ENCODE data around the gene WDR88.
"Not testable (repeated sequence)": the region's sequence is repeated elsewhere in the genome, so short reads cannot be mapped to it uniquely, and the experiment has no call there.

Gene WDR88

GRCh38 chr19:33171222-33171795 lies 39.4 kb downstream of the WDR88 start:
- DNase-seq (ENCODE audit: low spot score), result no peak

DNA sequence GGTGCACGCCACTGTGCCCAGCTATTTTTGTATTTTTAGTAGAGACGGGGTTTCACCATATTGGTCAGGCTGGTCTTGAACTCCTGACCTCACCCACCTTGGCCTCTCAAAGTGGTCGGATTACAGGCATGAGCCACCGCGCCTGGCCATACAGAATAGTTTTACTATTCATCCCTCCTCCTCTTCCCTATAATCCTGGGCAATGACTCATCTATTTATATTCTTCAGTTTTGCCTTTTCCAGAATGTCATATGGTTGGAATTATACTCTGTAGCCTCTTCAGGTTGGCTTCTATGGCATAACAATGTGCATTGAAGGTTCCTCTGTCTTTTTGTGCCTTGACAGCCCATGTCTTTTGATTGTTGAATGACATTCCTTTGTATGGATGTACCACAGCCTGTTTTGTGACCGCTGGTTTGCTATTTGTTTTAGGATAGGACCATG lies 40.0 kb downstream of the WDR88 start:
- DNase-seq (ENCODE audit: low spot score), result no peak

DNA sequence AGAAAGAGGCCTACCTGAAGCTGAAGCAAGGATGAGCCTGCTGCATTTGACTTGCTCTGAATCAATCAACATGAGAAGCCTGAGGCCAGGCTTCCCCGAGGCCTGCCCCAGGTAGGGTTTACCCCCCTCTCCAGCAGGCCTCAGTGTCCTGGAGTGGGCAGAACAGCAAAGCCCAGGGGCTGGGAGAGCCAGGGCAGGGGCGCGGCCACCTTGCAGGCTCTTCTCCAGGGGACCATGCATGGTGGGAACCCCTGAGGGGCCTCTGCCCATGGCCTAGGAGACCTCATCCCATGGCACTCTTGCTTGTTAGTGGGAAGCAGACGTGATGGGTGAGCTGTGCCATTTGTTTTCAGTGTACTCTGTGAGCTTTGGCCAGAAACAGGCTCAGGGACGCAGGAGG lies 42.3 kb downstream of the WDR88 start:
- DNase-seq (ENCODE audit: low spot score), result no peak

DNA sequence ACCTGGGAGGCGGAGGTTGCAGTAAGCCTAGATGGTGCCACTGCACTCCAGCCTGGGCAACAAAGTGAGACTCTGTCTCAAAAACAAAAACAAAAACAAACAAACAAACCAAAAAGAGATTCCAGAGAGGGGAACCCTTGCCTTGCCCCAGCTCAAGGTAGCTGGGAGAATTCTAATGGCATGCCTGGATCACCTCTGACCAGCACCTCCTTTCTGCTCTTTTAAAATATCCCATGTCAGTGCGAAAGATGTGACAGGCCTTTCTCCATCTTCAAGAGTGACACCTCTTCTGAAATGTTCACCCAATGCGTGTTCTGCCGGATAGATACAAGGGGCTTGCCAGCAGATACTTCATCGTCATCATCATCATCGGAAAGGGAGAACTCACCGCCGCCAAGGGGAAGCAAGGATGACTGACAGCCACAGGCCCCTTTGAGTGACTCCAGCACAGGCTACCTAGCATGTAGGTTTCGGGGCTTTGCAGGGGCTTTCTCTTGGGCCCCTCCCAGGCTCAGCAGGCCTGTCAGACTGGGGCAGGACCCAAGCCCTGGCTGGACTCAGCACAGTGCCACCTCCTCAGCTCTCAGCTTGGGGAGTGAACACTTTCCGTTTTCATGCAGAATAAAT lies 43.4 kb downstream of the WDR88 start:
- no peak for DNase-seq (ENCODE audit: low spot score)

DNA sequence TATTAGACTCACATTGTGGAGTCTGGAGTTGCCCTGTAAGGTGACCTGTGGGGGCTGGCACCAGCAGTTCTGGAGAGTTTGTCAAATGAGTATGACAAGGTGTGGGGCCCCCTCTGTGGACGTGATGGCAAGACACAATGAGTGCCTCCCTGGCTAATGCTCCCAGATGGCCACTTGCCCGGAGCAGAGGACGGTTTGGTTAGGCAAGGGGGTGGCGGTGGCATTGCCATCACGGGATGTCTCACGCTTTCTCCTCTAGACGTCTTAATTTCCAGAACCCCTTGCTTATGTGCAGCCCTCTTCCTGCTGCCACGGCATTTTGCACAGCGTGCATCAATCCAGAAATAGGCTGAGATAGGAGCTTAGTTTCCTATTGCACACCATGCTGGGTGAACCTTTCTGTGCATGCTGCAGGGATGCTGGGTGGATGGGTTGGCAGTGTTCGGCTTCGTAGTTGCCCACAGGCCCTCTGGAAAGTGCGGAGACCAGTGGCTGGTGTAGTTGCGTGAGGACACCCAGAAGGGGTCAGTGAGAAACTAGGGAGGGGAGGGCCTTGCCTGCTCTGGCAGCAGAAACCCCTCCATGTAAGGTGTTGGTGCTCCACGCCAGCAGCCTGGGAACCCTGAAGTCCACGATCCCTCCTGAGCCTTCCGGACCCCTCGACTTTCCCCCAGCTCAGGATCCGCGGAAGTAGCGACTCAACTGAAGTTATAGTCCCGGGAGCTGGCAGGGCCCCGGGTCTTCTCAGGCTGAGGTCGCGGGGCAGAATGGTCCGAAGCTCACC lies 44.2 kb downstream of the WDR88 start:
- no peak for DNase-seq (ENCODE audit: low spot score)

DNA sequence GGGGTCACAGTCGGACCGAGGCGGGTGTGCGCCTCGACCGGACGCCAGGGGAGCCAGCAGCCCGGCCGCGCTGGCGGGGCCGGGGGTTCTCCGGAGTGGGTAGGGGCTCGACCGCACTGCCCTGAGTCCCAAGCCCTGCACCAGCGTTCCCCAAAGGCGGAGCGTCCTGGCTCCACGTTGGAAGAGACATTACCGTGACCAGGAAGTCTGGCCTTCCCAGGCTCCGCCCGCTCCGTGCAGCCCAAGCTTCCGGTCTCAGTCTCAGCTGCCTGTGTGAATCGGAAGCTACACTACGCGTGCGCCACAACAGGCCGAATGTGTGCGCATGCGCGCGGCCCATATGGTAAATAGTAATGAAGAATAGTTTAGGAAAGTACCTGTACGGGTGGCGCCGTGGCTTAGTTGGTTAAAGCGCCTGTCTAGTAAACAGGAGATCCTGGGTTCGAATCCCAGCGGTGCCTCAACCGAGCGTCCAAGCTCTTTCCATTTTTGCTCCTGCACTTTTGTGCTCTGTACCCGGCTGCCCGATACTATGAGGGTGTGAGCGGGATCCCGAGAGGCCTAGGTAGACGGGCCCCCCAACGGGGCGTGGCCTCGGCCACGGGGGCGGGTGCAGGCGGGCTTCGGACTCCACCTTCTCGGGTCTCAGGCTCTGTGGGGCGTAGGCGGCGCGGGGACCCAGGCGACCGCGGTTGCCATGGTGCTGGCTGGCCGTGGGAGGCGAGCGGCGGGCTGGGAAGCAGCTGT lies 44.9 kb downstream of the WDR88 start:
- peak; percentile 98 for DNase-seq (ENCODE audit: low spot score)

- no peak for DNase-seq (ENCODE audit: low spot score)
Measured at GRCh38 chr19:33177417-33177979, 45.6 kb downstream of the WDR88 start.

GRCh38 chr19:33186431-33187182 lies 54.7 kb downstream of the WDR88 start:
- DNase-seq (ENCODE audit: low spot score), result no peak

- DNase-seq (ENCODE audit: low spot score), result no peak
Measured at GRCh38 chr19:33187183-33187540, 55.2 kb downstream of the WDR88 start.

DNA sequence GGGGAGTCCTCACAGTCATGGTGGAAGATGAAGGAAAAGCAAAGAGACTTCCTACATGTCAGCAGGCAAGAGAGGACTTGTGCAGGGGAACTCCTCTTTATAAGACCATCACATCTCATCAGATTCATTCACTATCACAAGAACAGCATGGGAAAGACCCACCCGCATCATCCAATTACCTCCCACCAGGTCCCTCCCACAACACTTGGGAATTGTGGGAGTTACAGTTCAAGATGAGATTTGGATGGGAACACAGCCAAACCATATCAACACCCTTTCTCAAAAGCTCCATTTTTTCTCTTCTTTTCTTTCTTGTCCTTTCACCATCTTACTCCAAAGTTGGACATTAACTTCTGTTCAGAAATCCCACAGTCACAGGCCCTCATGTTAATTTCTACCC lies 57.5 kb downstream of the WDR88 start:
- DNase-seq (ENCODE audit: low spot score), result no peak

GRCh38 chr19:33191092-33191491 lies 59.2 kb downstream of the WDR88 start:
- DNase-seq (ENCODE audit: low spot score), result not testable (repeated sequence)

DNA sequence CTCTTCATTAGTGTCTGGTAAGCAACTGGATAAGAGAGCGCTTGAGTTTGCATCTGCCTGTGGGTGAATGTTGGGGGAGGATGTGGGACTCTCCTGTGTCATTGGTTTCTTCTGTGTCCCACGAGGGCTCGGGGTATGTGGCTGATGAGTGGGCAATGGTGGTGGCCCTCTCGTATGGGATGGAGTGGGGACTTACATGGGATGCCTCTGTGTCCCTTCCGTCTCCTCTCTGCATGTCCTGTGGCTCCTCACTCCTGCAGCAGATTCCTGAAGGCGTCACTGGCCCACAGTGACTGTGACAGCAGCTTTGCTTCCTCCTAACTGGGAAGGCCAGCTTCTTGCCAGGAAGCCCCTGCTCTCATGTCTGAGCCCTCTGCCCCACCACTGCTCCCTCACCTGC lies 59.6 kb downstream of the WDR88 start:
- no peak for DNase-seq (ENCODE audit: low spot score)

DNA sequence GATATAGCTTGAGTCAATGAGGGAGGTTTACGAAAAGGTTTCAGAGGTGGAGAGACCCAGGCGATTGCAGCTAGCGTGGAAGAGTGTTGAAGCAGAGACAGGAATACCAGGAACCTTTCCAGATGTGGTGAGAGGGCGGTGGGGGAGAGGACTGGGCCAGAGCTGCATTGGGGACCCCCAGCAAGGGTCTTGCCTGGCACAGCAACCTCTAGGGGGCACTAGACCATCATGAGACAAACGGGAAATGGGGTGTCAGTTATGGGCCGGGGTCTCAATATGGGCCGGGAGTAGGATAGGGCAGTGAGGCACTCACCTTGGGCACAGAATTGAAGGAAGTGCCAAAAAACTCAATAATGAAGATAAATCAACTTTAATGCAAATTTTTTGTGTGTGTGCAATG lies 60.1 kb downstream of the WDR88 start:
- DNase-seq (ENCODE audit: low spot score), result no peak

DNA sequence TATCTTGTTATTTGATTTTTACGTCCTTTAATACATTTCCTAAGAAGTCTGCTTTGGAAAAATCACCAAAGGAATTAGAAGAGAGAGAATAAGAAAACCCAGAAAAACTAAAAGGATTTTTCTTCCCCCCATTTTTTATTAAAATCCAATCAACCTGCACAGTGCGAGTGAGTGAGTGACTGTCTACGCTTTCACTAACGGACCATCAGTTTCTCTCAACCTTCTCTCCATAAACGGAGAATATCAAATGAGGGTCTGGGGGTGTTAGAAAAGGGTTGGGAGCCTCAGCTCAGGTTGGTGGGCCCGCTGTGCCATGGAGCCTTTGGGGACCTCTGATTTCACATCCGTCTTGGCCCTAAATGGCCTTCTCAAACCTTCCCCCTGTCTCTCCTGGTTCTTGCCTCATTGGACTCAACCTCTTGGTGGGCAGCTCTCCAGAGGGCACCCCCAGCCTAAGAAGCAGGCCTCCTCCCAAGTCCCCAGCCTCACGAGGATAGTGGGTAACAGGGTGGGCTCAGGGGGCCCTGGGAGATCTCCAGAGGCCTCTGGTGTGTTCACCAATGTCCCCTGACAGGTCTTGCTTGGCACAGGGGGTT lies 61.5 kb downstream of the WDR88 start:
- DNase-seq (ENCODE audit: low spot score), result peak; percentile 16

DNA sequence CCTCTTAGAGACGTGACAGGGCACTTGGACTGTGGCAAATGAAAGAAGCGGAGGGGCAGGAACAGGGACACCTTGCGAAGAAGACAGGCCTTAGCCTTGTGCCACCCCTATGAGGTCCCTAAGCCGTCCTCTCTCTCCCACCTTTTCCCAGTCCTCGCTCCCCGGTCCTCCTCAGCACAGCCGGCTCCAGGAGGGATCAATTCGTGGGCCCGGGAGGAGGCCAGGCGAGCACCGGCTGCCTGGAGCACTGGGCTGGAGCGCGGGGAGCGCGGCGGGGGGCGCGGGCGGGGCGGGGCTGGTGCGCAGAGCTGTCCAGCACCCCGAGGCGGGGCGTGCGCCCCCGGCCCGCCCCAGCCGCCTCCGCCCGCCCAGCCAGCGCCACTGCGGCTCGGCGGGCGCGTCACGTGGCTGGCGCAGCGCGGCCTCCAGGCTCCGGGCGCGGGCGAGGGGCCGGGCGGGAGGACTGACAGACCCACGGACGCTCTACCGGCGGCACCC lies 62.0 kb downstream of the WDR88 start, which contains the start of gene LRP3:
Gene LRP3, plus strand, starts transcription at position 466 of the 498 bp plus-strand sequence. CDS start 456 bp downstream, outside the sequence.
- DNase-seq (ENCODE audit: low spot score), result peak; percentile 72

- peak; percentile 41 for DNase-seq (ENCODE audit: low spot score)
Measured at GRCh38 chr19:33194532-33194885, 62.6 kb downstream of the WDR88 start.

GRCh38 chr19:33194886-33195644 lies 63.2 kb downstream of the WDR88 start:
- DNase-seq (ENCODE audit: low spot score), result peak; percentile 78

DNA sequence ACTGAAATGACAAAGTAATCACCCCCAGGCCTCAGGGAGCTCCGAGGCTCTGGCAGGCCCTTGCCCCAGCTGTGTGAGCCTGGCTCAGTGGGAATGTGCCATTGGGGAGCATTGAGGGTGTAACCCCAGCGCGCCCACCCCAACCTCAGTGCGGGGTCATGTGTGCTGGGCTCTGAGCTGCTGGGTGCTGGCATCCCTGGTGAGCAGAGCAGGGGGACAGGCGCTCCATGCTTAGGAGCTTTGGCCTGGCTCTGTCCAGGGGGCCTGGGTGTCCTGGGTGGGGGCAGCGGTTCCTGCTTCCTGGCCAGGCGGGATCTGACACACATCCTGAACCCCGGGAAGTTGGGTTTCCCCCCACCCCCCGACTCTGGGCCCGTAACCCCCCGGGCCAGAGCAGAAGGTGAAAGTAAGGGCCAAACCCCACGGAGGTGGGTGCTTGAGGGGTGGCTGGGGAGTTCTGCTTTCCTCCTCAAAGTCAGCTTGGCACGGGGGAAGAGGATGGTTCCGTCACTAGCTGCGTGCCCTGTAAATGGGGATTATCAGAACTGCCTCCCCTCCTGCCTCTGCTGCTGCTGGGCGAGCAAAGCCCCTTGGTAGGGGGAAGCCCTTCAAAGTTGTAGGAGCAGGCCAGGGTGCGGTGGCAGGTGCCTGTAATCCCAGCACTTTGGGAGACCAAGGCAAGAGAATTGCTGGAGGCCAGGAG lies 63.9 kb downstream of the WDR88 start:
- DNase-seq (ENCODE audit: low spot score), result no peak

GRCh38 chr19:33196446-33197193 lies 64.7 kb downstream of the WDR88 start:
- peak; percentile 2 for DNase-seq (ENCODE audit: low spot score)
